LNCAP (cell line): ENCODE data around the gene GNG7.

Source experiments
- TF ChIP-seq, protein P1 (sequence below): fragments of 450-650 bp; IDR thresholded peaks from 2 replicates; pipeline ENCODE4 v1.5.1; 2017; ENCODE audit warnings: mild to moderate bottlenecking

GNG7 gene

DNA sequence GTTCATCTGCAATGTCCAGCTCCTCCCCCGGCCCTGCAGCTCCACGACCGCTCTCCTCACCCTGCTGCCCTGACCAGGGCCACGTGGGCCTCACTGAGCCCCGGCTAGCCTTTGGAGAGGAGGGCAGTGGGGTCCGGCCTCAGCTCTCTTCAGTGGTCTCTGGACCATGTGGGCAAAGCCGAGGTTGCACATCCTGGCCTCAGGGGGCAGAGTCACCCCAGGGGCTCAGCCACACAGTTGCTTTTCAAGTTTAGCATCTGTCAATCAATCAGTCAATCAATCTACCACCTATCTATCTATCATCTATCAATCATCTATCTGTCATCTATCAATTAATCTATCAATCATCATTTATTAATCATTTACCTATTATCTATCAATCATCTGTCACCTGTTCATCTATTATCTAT is 21.7 kb upstream of the GNG7 start:
- TF ChIP-seq, protein P1, sequence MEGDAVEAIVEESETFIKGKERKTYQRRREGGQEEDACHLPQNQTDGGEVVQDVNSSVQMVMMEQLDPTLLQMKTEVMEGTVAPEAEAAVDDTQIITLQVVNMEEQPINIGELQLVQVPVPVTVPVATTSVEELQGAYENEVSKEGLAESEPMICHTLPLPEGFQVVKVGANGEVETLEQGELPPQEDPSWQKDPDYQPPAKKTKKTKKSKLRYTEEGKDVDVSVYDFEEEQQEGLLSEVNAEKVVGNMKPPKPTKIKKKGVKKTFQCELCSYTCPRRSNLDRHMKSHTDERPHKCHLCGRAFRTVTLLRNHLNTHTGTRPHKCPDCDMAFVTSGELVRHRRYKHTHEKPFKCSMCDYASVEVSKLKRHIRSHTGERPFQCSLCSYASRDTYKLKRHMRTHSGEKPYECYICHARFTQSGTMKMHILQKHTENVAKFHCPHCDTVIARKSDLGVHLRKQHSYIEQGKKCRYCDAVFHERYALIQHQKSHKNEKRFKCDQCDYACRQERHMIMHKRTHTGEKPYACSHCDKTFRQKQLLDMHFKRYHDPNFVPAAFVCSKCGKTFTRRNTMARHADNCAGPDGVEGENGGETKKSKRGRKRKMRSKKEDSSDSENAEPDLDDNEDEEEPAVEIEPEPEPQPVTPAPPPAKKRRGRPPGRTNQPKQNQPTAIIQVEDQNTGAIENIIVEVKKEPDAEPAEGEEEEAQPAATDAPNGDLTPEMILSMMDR = no peak

DNA sequence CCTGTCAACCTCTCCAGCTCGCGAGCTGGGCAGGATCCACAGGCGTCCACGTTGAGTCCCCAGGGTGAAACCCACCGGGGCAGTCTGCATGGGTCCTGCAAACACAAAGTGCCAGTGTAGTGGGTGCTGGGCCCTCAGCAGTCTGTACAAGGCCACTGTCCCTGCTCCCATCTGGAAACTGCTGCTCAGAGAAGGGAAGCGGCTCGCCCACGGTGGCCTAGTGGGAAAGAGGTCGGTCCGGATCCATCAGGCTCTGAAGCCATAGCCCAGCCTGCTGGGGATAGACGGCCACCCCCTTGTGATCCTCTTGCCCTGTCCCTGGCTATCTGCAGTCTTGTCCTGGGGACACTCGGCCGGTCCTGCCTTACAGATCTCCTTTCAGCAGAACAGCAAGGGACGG is 21.3 kb upstream of the GNG7 start:
- TF ChIP-seq, protein P1 = no peak

DNA sequence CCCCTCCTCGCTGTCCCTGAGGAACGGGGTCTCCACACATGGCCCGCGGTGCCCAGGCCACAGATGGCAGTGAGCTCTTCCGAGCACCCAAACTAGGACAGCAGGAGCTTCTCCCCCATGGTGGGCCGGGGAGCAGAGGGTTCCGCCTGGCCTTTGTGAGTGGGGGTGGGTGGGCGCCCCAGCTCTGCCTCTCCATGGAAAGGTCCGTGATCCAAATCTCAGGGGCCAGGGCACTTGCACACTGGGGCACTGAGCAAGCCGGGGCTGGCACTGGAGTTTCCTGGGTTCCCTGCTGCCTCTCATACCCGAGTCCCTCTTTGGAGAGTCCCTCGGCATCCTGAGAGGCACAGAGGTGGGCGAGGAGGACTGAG is 20.8 kb upstream of the GNG7 start:
- TF ChIP-seq, protein P1 = no peak

DNA sequence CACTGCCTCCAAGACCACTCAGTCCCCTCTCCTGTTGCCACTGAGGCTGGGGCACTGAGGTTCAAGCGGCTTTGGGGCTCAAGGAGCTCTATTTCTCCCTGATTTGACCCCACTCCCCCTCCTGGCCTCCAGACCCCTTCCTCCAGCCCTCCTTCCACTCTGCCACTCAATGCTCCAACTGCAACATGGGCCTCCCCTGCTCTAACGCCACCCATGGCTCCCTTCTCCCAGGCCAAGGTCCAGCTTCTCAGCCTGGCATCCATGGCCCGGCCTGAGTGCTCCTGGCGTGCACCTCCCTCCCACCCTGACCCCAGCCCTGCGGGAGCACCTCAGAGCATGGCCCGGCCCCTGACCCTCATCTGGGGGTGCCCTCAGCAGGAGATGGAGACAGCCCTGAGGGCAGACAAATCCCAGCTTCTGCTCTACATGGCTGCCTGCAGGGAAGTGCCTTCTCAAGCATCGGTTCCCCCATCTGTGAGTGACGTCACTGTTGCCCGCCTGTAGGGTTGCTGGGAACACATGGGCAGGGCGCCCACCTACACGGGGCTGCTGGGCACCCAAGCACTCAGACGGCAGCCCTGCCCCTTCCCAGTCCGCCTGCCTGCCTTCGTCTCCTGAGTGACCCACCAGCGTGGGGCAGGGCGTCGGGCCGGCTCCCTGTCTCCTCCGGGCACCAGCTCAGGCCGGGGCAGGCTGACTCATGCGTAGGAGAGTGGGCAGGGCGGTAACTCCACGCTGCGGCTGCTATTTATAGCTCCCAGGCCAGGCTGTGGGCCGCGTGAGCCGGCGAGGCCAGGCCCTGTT is 20.2 kb upstream of the GNG7 start:
- TF ChIP-seq, protein P1 = no peak

DNA sequence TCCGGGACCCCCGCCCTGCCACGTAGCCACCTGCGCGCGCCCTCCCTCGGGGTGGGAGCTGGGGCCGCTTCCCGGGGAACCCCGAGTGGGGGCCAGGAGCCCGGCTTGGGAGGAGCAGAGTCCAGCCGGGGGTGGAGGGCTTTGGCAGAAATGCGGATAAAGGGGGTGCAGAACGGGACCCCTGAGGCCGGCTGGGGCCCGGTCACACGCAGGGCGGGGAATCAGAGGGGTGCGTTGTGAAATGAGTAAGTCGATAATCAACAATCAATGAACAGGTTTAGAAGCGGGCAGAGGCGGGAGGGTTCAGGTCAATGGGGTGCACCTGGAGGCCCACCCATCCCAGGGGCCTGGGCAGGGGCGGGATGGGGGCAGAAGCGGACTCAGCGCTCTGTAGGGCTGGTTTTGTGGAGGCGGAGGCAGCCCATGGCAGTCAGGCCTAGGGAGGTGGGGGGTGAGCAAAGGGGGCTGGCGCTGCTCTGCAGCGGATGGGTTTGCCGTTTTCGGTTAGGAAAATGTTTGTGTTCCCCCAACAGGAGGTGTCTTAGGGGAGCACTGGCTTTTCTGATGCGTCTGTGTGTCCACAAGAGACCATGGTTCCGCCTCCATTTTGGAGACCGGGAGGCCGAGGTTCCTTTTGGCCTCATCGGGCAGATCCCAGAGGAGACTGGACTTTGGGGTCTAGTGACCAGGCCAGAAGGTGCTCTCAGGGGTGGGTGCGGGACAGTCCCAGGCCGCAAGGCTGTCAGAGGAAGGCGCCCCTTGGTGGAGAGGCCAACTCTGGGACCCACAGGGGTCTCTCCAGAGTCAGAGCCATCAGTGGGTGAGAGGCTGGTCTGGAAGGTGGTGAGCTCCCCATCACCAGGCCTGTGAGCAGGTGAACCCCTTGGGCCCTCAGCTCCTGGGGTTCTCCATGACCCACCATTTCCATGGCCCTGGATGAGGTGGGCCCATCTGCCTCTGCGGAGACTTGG is 19.4 kb upstream of the GNG7 start:
- TF ChIP-seq, protein P1 = no peak

DNA sequence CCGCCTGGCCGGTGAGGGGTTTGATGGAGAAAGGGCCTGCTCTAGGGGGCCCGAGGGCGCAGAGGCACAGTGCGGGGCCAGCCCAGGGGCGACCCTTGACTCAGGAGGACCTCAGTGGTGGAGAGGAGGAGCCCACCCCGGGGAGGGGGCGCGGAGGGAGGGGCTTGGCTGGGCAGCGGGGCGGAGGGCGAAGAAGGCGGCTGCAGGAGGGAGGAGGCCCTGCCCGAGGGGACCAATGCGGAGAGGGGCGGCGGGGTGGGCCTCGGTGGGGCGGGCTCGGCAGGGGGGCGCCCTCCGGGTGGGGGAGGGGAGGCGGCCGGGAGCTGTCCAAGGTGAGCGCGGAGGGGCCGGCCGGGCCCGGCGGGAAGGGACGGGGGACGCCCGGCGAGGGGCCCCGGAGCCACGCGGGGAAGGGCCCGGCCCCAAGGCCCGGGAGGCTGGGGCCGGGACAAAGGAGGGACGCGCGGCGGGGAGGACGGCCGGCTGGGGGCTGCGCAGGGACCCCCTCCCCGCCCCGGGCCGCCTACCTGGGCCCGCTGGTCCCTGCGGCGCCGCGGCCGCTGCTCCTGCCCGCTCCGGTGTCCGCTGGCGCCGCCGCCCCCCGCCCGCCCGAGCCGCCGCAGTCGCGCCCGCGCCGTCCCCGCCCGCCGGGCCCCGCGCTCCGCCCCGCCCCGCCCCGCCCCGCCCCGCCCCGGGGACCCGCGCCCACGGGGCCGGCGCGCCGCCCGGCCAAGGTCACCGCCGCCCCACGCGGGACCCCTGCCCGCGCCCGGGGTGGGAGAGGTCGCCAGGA is 18.5 kb upstream of the GNG7 start, which contains the start of gene DIRAS1:
Gene DIRAS1, minus strand, starts transcription at position 596 of the 793 bp plus-strand sequence. CDS start 3,566 bp downstream, outside the sequence.
- TF ChIP-seq, protein P1 = no peak
